NCI-H2227 treated with DMSO at 0.1 percent for 48 hours (cell line): ENCODE measurements around the gene ASB1.

Source experiments
- DNase-seq: peaks from one replicate; lab custom pipeline; 2025; lab: John Stamatoyannopoulos, UW

The ASB1 gene

GRCh38 chr2:238467792-238468191 lies 41.1 kb downstream of the ASB1 start:
- DNase-seq, result no peak

- DNase-seq, result no peak
Measured at GRCh38 chr2:238469155-238469554, 42.4 kb downstream of the ASB1 start.

GRCh38 chr2:238473014-238473413 lies 46.3 kb downstream of the ASB1 start:
- DNase-seq, result no peak

GRCh38 chr2:238473523-238473922 lies 46.8 kb downstream of the ASB1 start:
- no peak for DNase-seq

GRCh38 chr2:238475034-238475433 lies 48.3 kb downstream of the ASB1 start:
- no peak for DNase-seq

- no peak for DNase-seq
Measured at GRCh38 chr2:238475566-238475965, 48.8 kb downstream of the ASB1 start.

GRCh38 chr2:238476258-238476657 lies 49.5 kb downstream of the ASB1 start:
- DNase-seq, result no peak

- no peak for DNase-seq
Measured at GRCh38 chr2:238478216-238478615, 51.5 kb downstream of the ASB1 start.

GRCh38 chr2:238479847-238480246 lies 53.1 kb downstream of the ASB1 start:
- no peak for DNase-seq

GRCh38 chr2:238483021-238483420 lies 56.3 kb downstream of the ASB1 start:
- DNase-seq, result no peak

GRCh38 chr2:238483656-238484055 lies 56.9 kb downstream of the ASB1 start:
- no peak for DNase-seq

- DNase-seq, result no peak
Measured at GRCh38 chr2:238484522-238485452, 58.1 kb downstream of the ASB1 start.

- DNase-seq, result no peak
Measured at GRCh38 chr2:238486123-238486848, 59.6 kb downstream of the ASB1 start.

- DNase-seq, result no peak
Measured at GRCh38 chr2:238487134-238487533, 60.4 kb downstream of the ASB1 start.

GRCh38 chr2:238487652-238488346 lies 61.1 kb downstream of the ASB1 start:
- DNase-seq, result no peak

GRCh38 chr2:238488347-238488826 lies 61.7 kb downstream of the ASB1 start:
- no peak for DNase-seq

GRCh38 chr2:238489431-238489830 lies 62.7 kb downstream of the ASB1 start:
- no peak for DNase-seq

GRCh38 chr2:238489896-238490295 lies 63.2 kb downstream of the ASB1 start:
- no peak for DNase-seq

- no peak for DNase-seq
Measured at GRCh38 chr2:238492840-238493239, 66.1 kb downstream of the ASB1 start.

- no peak for DNase-seq
Measured at GRCh38 chr2:238493411-238493810, 66.7 kb downstream of the ASB1 start.

GRCh38 chr2:238493880-238494572 lies 67.3 kb downstream of the ASB1 start:
- DNase-seq, result no peak

- no peak for DNase-seq
Measured at GRCh38 chr2:238494573-238494961, 67.8 kb downstream of the ASB1 start.
